ENCODE data around the gene IL1RAPL1.

The IL1RAPL1 gene

GRCh38 chrX:29707088-29707487, 1119.8 kb downstream of the IL1RAPL1 start:
- DNase-seq (ENCODE audit: low read depth in 1 of 2, low spot score in 1 of 2), result no peak

GRCh38 chrX:29721152-29721551, 1133.9 kb downstream of the IL1RAPL1 start:
- DNase-seq (ENCODE audit: low read depth in 1 of 2, low spot score in 1 of 2), result no peak

GRCh38 chrX:29724316-29724715, 1137.1 kb downstream of the IL1RAPL1 start:
- DNase-seq (ENCODE audit: low read depth in 1 of 2, low spot score in 1 of 2), result no peak

- DNase-seq (ENCODE audit: low read depth in 1 of 2, low spot score in 1 of 2), result no peak
These were observed 1139.6 kb downstream of the IL1RAPL1 start for GRCh38 chrX:29726811-29727210.

- no peak for DNase-seq (ENCODE audit: low read depth in 1 of 2, low spot score in 1 of 2)
These were observed 1141.4 kb downstream of the IL1RAPL1 start for GRCh38 chrX:29728639-29729038.

- DNase-seq (ENCODE audit: low read depth in 1 of 2, low spot score in 1 of 2), result no peak
These were observed 1157.7 kb downstream of the IL1RAPL1 start for GRCh38 chrX:29744966-29745365.

GRCh38 chrX:29746326-29746725, 1159.1 kb downstream of the IL1RAPL1 start:
- DNase-seq (ENCODE audit: low read depth in 1 of 2, low spot score in 1 of 2), result no peak

- DNase-seq (ENCODE audit: low read depth in 1 of 2, low spot score in 1 of 2), result no peak
These were observed 1174.8 kb downstream of the IL1RAPL1 start for GRCh38 chrX:29762006-29762405.

GRCh38 chrX:29775890-29776289, 1188.6 kb downstream of the IL1RAPL1 start:
- no peak for DNase-seq (ENCODE audit: low read depth in 1 of 2, low spot score in 1 of 2)

GRCh38 chrX:29787656-29788055, 1200.4 kb downstream of the IL1RAPL1 start:
- no peak for DNase-seq (ENCODE audit: low read depth in 1 of 2, low spot score in 1 of 2)

- DNase-seq (ENCODE audit: low read depth in 1 of 2, low spot score in 1 of 2), result no peak
These were observed 1201.9 kb downstream of the IL1RAPL1 start for GRCh38 chrX:29788991-29789699.

GRCh38 chrX:29792335-29792734, 1205.1 kb downstream of the IL1RAPL1 start:
- DNase-seq (ENCODE audit: low read depth in 1 of 2, low spot score in 1 of 2), result no peak

GRCh38 chrX:29797156-29797555, 1209.9 kb downstream of the IL1RAPL1 start:
- DNase-seq (ENCODE audit: low read depth in 1 of 2, low spot score in 1 of 2), result no peak

GRCh38 chrX:29798469-29798868, 1211.2 kb downstream of the IL1RAPL1 start:
- no peak for DNase-seq (ENCODE audit: low read depth in 1 of 2, low spot score in 1 of 2)

- DNase-seq (ENCODE audit: low read depth in 1 of 2, low spot score in 1 of 2), result no peak
These were observed 1225.9 kb downstream of the IL1RAPL1 start for GRCh38 chrX:29813174-29813573.

GRCh38 chrX:29824176-29824906, 1237.1 kb downstream of the IL1RAPL1 start:
- no peak for DNase-seq (ENCODE audit: low read depth in 1 of 2, low spot score in 1 of 2)

- DNase-seq (ENCODE audit: low read depth in 1 of 2, low spot score in 1 of 2), result no peak
These were observed 1239.5 kb downstream of the IL1RAPL1 start for GRCh38 chrX:29826742-29827141.

GRCh38 chrX:29834311-29834710, 1247.1 kb downstream of the IL1RAPL1 start:
- DNase-seq (ENCODE audit: low read depth in 1 of 2, low spot score in 1 of 2), result no peak

- no peak for DNase-seq (ENCODE audit: low read depth in 1 of 2, low spot score in 1 of 2)
These were observed 1247.5 kb downstream of the IL1RAPL1 start for GRCh38 chrX:29834764-29835163.

- no peak for DNase-seq (ENCODE audit: low read depth in 1 of 2, low spot score in 1 of 2)
These were observed 1254.5 kb downstream of the IL1RAPL1 start for GRCh38 chrX:29841750-29842149.

- no peak for DNase-seq (ENCODE audit: low read depth in 1 of 2, low spot score in 1 of 2)
These were observed 1255.3 kb downstream of the IL1RAPL1 start for GRCh38 chrX:29842552-29842951.

GRCh38 chrX:29851857-29852605, 1264.8 kb downstream of the IL1RAPL1 start:
- DNase-seq (ENCODE audit: low read depth in 1 of 2, low spot score in 1 of 2), result no peak

All from activated T-helper 1 cell treated with anti-CD3 and anti-CD28 coated beads, Interleukin-2, amount 50 U/mL, for 16 hours (primary cell).